Measurements from ENCODE around the gene NMNAT2.

NMNAT2 gene

DNA sequence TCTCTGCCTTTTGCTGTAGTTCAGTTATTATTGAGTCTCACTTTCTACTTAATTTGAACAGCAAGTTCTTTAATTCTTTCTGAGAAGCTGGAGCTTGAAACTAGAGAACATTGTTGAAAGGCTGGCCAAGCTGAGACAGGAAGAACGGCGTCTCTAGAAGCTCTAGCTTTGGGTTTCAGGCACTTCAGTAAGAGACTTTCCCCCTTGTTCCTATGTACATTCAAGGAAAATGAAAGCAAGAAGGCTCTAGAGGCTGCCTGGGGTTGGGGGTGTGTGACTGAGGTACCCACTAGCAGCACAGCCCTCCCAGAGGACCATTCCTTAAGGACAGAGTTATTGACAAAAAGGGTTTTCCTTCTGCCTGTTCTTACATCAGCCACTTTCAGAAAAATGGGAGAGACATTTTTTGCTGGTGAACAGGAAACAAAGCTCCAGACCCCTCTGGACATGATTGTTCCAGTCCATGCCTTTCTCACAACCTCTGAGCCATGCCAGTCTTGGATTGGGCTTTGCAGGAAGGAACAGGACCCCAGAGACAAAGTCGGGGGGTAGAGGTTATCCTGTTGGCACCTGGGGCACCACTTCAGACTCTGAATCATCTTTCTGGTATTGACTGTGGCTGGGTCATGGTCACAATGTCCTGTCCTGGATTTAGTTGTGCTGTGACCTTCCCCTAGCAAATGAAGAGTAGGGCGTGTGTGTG is 169.0 kb downstream of the NMNAT2 start:
- no peak for DNase-seq (ENCODE audit: low read depth)
- H3K4me3 ChIP-seq (replicated peaks; ENCODE audit: low read depth, low read length), result no peak overlapping the region
- TF ChIP-seq, protein P1, sequence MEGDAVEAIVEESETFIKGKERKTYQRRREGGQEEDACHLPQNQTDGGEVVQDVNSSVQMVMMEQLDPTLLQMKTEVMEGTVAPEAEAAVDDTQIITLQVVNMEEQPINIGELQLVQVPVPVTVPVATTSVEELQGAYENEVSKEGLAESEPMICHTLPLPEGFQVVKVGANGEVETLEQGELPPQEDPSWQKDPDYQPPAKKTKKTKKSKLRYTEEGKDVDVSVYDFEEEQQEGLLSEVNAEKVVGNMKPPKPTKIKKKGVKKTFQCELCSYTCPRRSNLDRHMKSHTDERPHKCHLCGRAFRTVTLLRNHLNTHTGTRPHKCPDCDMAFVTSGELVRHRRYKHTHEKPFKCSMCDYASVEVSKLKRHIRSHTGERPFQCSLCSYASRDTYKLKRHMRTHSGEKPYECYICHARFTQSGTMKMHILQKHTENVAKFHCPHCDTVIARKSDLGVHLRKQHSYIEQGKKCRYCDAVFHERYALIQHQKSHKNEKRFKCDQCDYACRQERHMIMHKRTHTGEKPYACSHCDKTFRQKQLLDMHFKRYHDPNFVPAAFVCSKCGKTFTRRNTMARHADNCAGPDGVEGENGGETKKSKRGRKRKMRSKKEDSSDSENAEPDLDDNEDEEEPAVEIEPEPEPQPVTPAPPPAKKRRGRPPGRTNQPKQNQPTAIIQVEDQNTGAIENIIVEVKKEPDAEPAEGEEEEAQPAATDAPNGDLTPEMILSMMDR (IDR thresholded peaks at IDR 0.05; ENCODE audit: low read length, missing control alignments), result no peak

DNA sequence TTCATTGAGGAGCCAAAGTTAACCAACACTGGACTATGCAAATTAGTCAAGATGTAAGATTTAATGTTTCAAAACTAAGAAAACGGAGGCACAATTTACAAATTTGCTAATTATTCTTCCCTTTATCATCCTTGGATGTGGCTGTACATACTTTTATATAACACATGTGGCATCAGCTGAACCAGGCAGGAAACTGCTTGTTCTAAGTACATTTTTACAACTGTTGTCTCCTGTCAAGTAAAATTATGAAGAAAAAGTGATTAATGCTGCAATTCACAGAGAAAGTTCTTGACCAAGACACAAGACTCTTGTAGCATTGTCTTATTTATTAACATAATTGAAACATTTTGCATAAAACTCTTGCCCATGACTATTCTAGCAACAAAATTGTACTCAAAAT is 170.2 kb downstream of the NMNAT2 start:
- TF ChIP-seq, protein P1 (IDR thresholded peaks at IDR 0.05; ENCODE audit: low read length, missing control alignments), result no peak
- no peak for DNase-seq (ENCODE audit: low read depth)
- H3K4me3 ChIP-seq (replicated peaks; ENCODE audit: low read depth, low read length), result no peak overlapping the region

DNA sequence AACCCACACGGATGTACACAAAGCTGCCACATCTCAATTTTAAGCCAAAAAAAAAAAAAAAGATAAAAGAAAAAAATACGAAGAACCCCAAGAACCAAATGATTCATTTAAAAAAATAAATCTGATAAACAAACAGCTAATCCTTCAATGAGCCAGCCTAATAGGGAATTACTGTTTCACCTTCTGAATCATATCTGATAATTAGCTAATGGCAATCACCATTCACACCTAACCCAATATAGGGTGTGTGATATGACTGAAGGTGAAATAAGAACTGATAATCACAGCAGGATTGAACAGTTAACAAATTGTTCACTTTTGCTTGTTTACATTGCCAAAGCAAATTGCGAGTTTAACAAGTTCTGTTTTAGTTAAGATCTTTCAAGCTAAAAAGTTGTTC is 170.7 kb downstream of the NMNAT2 start:
- no peak for DNase-seq (ENCODE audit: low read depth)
- TF ChIP-seq, protein P1 (IDR thresholded peaks at IDR 0.05; ENCODE audit: low read length, missing control alignments), result no peak
- H3K4me3 ChIP-seq (replicated peaks; ENCODE audit: low read depth, low read length), result no peak overlapping the region

DNA sequence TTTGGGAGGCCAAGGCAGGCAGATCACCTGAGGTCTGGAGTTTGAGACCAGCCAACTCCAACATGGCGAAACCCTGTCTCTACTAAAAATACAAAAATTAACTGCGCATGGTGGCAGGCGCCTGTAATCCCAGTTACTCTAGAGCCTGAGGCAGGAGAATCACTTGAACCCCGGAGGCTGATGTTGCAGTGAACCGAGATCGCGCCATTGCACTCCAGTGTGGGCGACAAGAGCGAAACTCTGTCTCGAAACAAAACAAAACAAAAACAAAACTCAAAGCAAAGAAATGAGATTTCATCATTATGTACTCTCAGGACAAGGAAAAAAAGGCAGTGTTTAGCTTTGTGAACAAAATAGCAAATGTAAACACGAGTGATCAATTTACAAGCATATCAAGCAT is 171.1 kb downstream of the NMNAT2 start:
- no peak for DNase-seq (ENCODE audit: low read depth)
- TF ChIP-seq, protein P1 (IDR thresholded peaks at IDR 0.05; ENCODE audit: low read length, missing control alignments), result no peak
- H3K4me3 ChIP-seq (replicated peaks; ENCODE audit: low read depth, low read length), result no peak overlapping the region

GRCh38 chr1:183246436-183246835 is 171.7 kb downstream of the NMNAT2 start:
- TF ChIP-seq, protein P1 (IDR thresholded peaks at IDR 0.05; ENCODE audit: low read length, missing control alignments), result no peak
- H3K4me3 ChIP-seq (replicated peaks; ENCODE audit: low read depth, low read length), result no peak overlapping the region
- no peak for DNase-seq (ENCODE audit: low read depth)

DNA sequence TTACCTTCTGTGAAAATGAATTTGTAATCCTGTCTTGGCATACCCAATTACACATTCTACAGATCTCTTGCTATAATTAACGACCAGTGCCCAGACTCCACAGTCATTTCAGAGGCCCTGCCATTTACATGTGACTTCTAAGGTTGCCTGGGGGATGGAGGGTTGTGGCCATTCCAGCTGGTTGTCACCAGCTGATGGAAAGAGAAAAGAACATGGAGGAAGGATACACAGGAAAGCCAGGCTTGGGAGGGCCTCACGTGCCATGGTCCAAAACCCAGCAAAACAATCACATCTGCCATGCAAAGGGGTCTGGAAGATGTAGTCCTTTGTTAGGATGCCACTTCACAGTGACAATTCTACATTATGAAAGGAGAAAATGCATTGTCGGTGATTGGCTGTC is 172.8 kb downstream of the NMNAT2 start:
- no peak for DNase-seq (ENCODE audit: low read depth)
- H3K4me3 ChIP-seq (replicated peaks; ENCODE audit: low read depth, low read length), result no peak overlapping the region
- TF ChIP-seq, protein P1 (IDR thresholded peaks at IDR 0.05; ENCODE audit: low read length, missing control alignments), result no peak

GRCh38 chr1:183244466-183244865 is 173.7 kb downstream of the NMNAT2 start:
- TF ChIP-seq, protein P1 (IDR thresholded peaks at IDR 0.05; ENCODE audit: low read length, missing control alignments), result no peak

More at GRCh38 chr1:183244466-183244865, 173.7 kb downstream of the NMNAT2 start:
- peak; percentile 98 for DNase-seq (ENCODE audit: low read depth)
- no peak overlapping the region for H3K4me3 ChIP-seq (replicated peaks; ENCODE audit: low read depth, low read length)

Measured in fibroblast of pulmonary artery (primary cell).